Lung (tissue), 12 donors: ENCODE results near the gene PARD3. TPM values are rescaled to one million over a fixed set of nuclear protein-coding genes. Genes with fewer than 3 reads are reported as not detected.
"Not testable (repeated sequence)": the region's sequence is repeated elsewhere in the genome, so short reads cannot be mapped to it uniquely, and the experiment has no call there.

Source experiments
- ATAC-seq: fragments of 200-7000 bp; cut with Tn5 transposase; one replicate; pipeline ENCODE4 v1.9.1; 2020; ENCODE audit warnings: moderate number of reproducible peaks; ENCODE audit not compliant: insufficient read depth, low FRiP score
- DNase-seq, 3 donors: peaks; one replicate each; pipeline ENCODE4 v3.0.0-alpha.2; 2013 to 2017
- H3K27ac ChIP-seq, 2 donors: one replicate each; pipeline ENCODE4 v1.5.1; 2013; ENCODE audit warnings: mild to moderate bottlenecking in 2 of 2, moderate library complexity in 2 of 2, control low read depth in 1 of 2, inconsistent platforms in 1 of 2, low read depth in 1 of 2, low read length in 1 of 2
- H3K27me3 ChIP-seq, 3 donors: one replicate each; pipeline ENCODE4 v1.5.1; 2013; ENCODE audit warnings: low read length in 2 of 3; ENCODE audit not compliant: control insufficient read depth in 3 of 3, insufficient read depth in 3 of 3
- H3K36me3 ChIP-seq, 4 donors: one replicate each; pipeline ENCODE4 v1.5.1; 2013; ENCODE audit warnings: low read length in 4 of 4, mild to moderate bottlenecking in 1 of 4, moderate library complexity in 1 of 4; ENCODE audit not compliant: control insufficient read depth in 4 of 4, insufficient read depth in 4 of 4
- H3K4me1 ChIP-seq, 5 donors: one replicate each; pipeline ENCODE4 v1.5.1; 2013; ENCODE audit warnings: low read length in 5 of 5, mild to moderate bottlenecking in 2 of 5, moderate library complexity in 1 of 5; ENCODE audit not compliant: control insufficient read depth in 5 of 5, insufficient read depth in 5 of 5
- H3K4me3 ChIP-seq: one replicate; pipeline ENCODE4 v1.5.1; 2013; ENCODE audit warnings: mild to moderate bottlenecking, control low read depth, moderate library complexity
- H3K9ac ChIP-seq, 2 donors: one replicate each; pipeline ENCODE4 v1.5.1; 2013; ENCODE audit warnings: low read length in 2 of 2, control low read depth in 1 of 2; ENCODE audit not compliant: insufficient read depth in 1 of 2
- H3K9me3 ChIP-seq, 4 donors: one replicate each; pipeline ENCODE4 v1.5.1; 2013; ENCODE audit warnings: low read length in 3 of 4, mild to moderate bottlenecking in 1 of 4, moderate library complexity in 1 of 4; ENCODE audit not compliant: control insufficient read depth in 4 of 4, insufficient read depth in 3 of 4
- CTCF ChIP-seq: IDR thresholded peaks from 2 replicates; pipeline ENCODE4 v1.5.1; 2012; ENCODE audit warnings: mild to moderate bottlenecking; ENCODE audit errors: control extremely low read depth, extremely low read depth
- WGBS, 2 donors: extraction: QIAGEN DNeasy Blood & Tissue Kit; methylation state at CpG; one replicate each; pipeline ENCODE4 v1.1.7; 2013; 5-methylcytosine and 5-hydroxymethylcytosine counted together
- polyA plus RNA-seq, 2 donors: library from polyadenylated mRNA; stranded (reverse); fragments of 200-250 nt; gene quantifications; one replicate each; pipeline ENCODE4 v1.2.1, GENCODE V29; 2013
- total RNA-seq, 2 donors: library from RNA; depleted of rRNA in 1 of 2; stranded (reverse); fragments of >200 nt in 1 of 2; gene quantifications; one replicate each; pipeline ENCODE4 v1.2.1, GENCODE V29; 2014 to 2021
- donor health status: control.
- donor health status: control.
- donor health status: Bipolar disorder and iron deficiency.
- donor health status: healthy.
- donor health status: DM: yes; HTN: yes; CAD: no.

The PARD3 gene
- total and polyA plus RNA-seq, 4 donors = 10.3 to 69.2 (median 27.6) TPM

- H3K36me3 ChIP-seq = no peaks in the 10 kb centered on the region
- H3K27me3 ChIP-seq = no peaks in the 10 kb centered on the region
- no peak for TF ChIP-seq CTCF
- ATAC-seq = peak; percentile 71
- H3K9me3 ChIP-seq = no peaks in the 10 kb centered on the region
- no peak overlapping the region for H3K4me3 ChIP-seq
- H3K9ac ChIP-seq = no peak overlapping the region
- WGBS, 2 donors = 43 to 51% methylated on average over 3 of the region's 3 CpGs
- H3K4me1 ChIP-seq = peaks cover 4 to 28% (median 10%) of the 10 kb centered on the region in 5 donors
- DNase-seq = no peak
- peak overlapping the region in 1 of 2 donors; percentile 60 for H3K27ac ChIP-seq
These were observed 56.6 kb downstream of the PARD3 start for GRCh38 chr10:34758447-34758996.

GRCh38 chr10:34757933-34758332, 57.2 kb downstream of the PARD3 start:
- H3K9me3 ChIP-seq = no peaks in the 10 kb centered on the region
- DNase-seq (no peak), ATAC-seq (no peak)
- no peaks in the 10 kb centered on the region for H3K27me3 ChIP-seq
- no peaks in the 10 kb centered on the region for H3K36me3 ChIP-seq
- H3K27ac ChIP-seq = peak overlapping the region in 1 of 2 donors; percentile 60
- H3K9ac ChIP-seq = no peak overlapping the region
- H3K4me3 ChIP-seq = no peak overlapping the region
- TF ChIP-seq CTCF = no peak
- peaks cover 9 to 28% (median 13%) of the 10 kb centered on the region in 5 donors for H3K4me1 ChIP-seq

- not testable (repeated sequence) for ATAC-seq, DNase-seq, H3K9me3 ChIP-seq, H3K9ac ChIP-seq, H3K4me3 ChIP-seq, H3K27ac ChIP-seq, H3K36me3 ChIP-seq, H3K27me3 ChIP-seq
- 92 to 93% methylated on average over 4 of the region's 4 CpGs for WGBS, 2 donors
- H3K4me1 ChIP-seq = peaks cover 10 to 28% (median 15%) of the 10 kb centered on the region in 5 donors
These were observed 57.9 kb downstream of the PARD3 start for GRCh38 chr10:34757181-34757580.

- Histone ChIP-seq H3K9me3 (no peaks in the 10 kb centered on the region), H3K9ac (no peak overlapping the region), H3K27me3 (no peaks in the 10 kb centered on the region), H3K36me3 (no peaks in the 10 kb centered on the region), H3K27ac (no peak overlapping the region), H3K4me3 (no peak overlapping the region), H3K4me1 (peaks cover 10 to 28% (median 15%) of the 10 kb centered on the region in 5 donors)
- no peak for TF ChIP-seq CTCF
- 93% methylated on average over 3 of the region's 3 CpGs for WGBS, 2 donors
- DNase-seq (no peak), ATAC-seq (no peak)
These were observed 58.5 kb downstream of the PARD3 start for GRCh38 chr10:34756584-34756983.
